HG02973 (cell line): ENCODE data around the gene SLC35A5.

Source experiments
- ATAC-seq: cut with Tn5 transposase; IDR thresholded peaks from one replicate; pipeline ENCODE4 v1.9.1; 2021; ENCODE audit warnings: moderate library complexity; ENCODE audit not compliant: unreplicated experiment

Gene SLC35A5

GRCh38 chr3:112623213-112623612, 61.4 kb downstream of the SLC35A5 start:
- ATAC-seq: no peak

- ATAC-seq: no peak
These were observed 61.9 kb downstream of the SLC35A5 start for GRCh38 chr3:112623717-112624116.

GRCh38 chr3:112627419-112627818, 65.6 kb downstream of the SLC35A5 start:
- ATAC-seq: no peak

- no peak for ATAC-seq
These were observed 66.1 kb downstream of the SLC35A5 start for GRCh38 chr3:112627919-112628466.

- no peak for ATAC-seq
These were observed 67.6 kb downstream of the SLC35A5 start for GRCh38 chr3:112629425-112629824.

GRCh38 chr3:112631257-112631656, 69.4 kb downstream of the SLC35A5 start:
- no peak for ATAC-seq

GRCh38 chr3:112632596-112632995, 70.8 kb downstream of the SLC35A5 start:
- ATAC-seq: no peak

GRCh38 chr3:112633191-112633590, 71.3 kb downstream of the SLC35A5 start:
- no peak for ATAC-seq

GRCh38 chr3:112633757-112634156, 71.9 kb downstream of the SLC35A5 start:
- ATAC-seq: no peak

GRCh38 chr3:112634786-112635541, 73.1 kb downstream of the SLC35A5 start:
- no peak for ATAC-seq
